Measurements from ENCODE around the gene HOXA11. TPM values are rescaled to one million over a fixed set of nuclear protein-coding genes. Genes with fewer than 3 reads are reported as not detected.

Gene HOXA11
- total and polyA plus RNA-seq, 10 donors = not detected

DNA sequence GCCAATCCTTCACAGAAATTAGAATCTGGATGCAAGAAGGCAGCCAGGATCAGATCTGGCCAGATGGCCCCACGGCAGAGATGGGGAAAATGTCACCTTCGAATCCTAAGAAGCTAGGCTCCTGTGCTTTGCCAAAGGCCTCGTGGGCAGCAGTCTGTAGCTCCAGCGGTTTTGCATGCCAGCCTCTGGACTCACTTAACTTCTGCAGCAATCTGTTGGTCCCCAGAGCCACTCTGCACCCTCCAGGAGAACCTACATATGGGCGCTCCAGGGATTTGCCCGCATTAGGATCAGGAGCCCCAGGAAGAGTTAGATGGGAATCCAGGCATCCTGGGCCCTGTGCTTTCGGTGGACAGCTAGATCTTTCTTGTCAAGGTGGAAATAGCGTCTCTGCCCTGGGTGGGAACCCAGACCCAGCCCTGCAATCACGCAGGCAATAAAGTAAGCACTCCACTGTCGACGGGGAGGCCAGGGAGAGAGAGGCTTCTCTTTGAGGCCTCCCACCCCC, 25.0 kb upstream of the HOXA11 start:
- H3K27ac ChIP-seq = no peak overlapping the region
- peaks cover 9 to 39% (median 30%) of the 10 kb centered on the region in 6 donors for H3K4me1 ChIP-seq
- H3K9me3 ChIP-seq = no peaks in the 10 kb centered on the region
- no peak for DNase-seq
- H3K36me3 ChIP-seq = no peaks in the 10 kb centered on the region
- 34 to 38% (median 37%) methylated on average over 10 to 11 of the region's 11 CpGs for WGBS, 5 donors
- intact Hi-C loops (cut with DNase I; ENCODE audit: low total_unique reads) = loop anchor here (5.0 kb wide), 1 partner anchor 367 kb away; no protein-coding TSS in a partner anchor
- TF ChIP-seq, protein P1, sequence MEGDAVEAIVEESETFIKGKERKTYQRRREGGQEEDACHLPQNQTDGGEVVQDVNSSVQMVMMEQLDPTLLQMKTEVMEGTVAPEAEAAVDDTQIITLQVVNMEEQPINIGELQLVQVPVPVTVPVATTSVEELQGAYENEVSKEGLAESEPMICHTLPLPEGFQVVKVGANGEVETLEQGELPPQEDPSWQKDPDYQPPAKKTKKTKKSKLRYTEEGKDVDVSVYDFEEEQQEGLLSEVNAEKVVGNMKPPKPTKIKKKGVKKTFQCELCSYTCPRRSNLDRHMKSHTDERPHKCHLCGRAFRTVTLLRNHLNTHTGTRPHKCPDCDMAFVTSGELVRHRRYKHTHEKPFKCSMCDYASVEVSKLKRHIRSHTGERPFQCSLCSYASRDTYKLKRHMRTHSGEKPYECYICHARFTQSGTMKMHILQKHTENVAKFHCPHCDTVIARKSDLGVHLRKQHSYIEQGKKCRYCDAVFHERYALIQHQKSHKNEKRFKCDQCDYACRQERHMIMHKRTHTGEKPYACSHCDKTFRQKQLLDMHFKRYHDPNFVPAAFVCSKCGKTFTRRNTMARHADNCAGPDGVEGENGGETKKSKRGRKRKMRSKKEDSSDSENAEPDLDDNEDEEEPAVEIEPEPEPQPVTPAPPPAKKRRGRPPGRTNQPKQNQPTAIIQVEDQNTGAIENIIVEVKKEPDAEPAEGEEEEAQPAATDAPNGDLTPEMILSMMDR (IDR thresholded peaks at IDR 0.05 in 8 of 11, conservative IDR thresholded peaks at IDR 0.05 in 3 of 11) = no peak
- no peak for TF ChIP-seq POLR2AphosphoS5 (IDR thresholded peaks at IDR 0.05)
- no peak for TF ChIP-seq POLR2A (IDR thresholded peaks at IDR 0.05)
- H3K27me3 ChIP-seq (replicated peaks in 1 of 7) = peaks cover 13 to 100% (median 94%) of the 10 kb centered on the region in 7 donors
- H3K4me3 ChIP-seq = peak overlapping the region in 3 of 8 donors; percentile 19 to 56 (median 29)

DNA sequence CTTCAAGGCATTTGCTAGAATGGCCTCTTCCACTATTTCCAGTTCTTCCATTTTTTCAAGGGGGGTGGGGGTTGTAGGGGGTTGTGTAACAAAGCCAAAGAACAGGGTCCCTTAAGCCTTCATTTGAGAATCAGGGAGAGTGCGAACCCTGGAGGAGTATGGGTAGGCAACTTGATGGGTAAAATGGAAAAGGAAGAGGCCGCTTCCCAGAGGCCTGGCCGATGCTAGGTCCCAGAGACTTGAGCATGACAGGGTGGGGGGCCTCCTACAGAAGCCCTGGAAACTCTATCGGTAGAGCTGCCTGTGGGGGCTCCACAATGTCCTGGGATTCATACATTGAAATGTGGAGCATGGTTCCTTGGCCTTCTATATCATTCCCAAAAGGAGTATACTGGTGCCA, 24.0 kb upstream of the HOXA11 start:
- Histone ChIP-seq H3K36me3 (no peaks in the 10 kb centered on the region), H3K27ac (no peak overlapping the region), H3K27me3 (replicated peaks in 1 of 7) (peaks cover 9 to 100% (median 96%) of the 10 kb centered on the region in 7 donors), H3K9me3 (no peaks in the 10 kb centered on the region), H3K4me1 (peaks cover 10 to 49% (median 34%) of the 10 kb centered on the region in 6 donors), H3K4me3 (no peak overlapping the region)
- no peak for DNase-seq
- WGBS, 5 donors = 70 to 84% (median 78%) methylated on average over 4 of the region's 4 CpGs
- intact Hi-C loops (cut with DNase I; ENCODE audit: low total_unique reads) = loop anchor here (5.0 kb wide), 1 partner anchor 368 kb away; no protein-coding TSS in a partner anchor
- TF ChIP-seq POLR2A (IDR thresholded peaks at IDR 0.05) (no peak), POLR2AphosphoS5 (IDR thresholded peaks at IDR 0.05) (no peak)
- TF ChIP-seq, protein P1 (IDR thresholded peaks at IDR 0.05 in 8 of 11, conservative IDR thresholded peaks at IDR 0.05 in 3 of 11) = peak in 1 of 11 experiments; percentile 8

DNA sequence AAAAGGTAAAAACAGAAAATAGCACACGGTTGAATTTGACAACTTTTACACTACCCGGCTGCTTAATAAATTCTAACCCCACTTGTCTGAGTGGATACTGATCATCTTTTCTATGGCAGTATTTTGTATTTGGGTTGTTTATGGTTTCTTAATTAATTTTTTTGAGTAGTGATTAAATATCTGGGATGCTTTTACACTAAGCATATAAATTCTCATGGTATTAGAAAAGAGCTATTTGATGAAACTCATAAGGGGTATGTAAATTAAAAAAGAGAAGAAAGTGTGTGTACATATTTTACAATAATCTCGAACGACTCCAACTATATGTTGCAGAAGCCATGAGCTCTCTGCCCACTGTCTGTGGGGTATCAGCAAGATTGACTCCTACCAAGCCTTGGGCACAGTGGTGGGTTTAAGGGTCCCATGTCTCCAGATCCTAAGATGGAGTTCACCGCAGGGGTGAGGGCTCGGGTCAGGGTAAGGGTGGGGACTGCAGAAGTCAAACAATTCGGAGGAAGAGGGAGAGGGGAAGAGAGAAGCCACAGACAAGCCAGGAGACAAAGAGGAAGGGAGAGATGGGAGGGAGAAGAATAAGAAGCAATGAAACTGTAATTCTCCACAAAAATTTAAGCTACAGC, 22.4 kb upstream of the HOXA11 start:
- intact Hi-C loops (cut with DNase I; ENCODE audit: low total_unique reads) = loop anchor here (5.0 kb wide), 1 partner anchor 370 kb away; no protein-coding TSS in a partner anchor
- no peak overlapping the region for H3K27ac ChIP-seq
- H3K4me1 ChIP-seq = peaks cover 10 to 41% (median 23%) of the 10 kb centered on the region in 6 donors
- DNase-seq = no peak
- H3K27me3 ChIP-seq (replicated peaks in 1 of 7) = peaks cover 9 to 100% (median 96%) of the 10 kb centered on the region in 7 donors
- TF ChIP-seq POLR2AphosphoS5 (IDR thresholded peaks at IDR 0.05) (no peak), POLR2A (IDR thresholded peaks at IDR 0.05) (no peak)
- TF ChIP-seq, protein P1 (IDR thresholded peaks at IDR 0.05 in 8 of 11, conservative IDR thresholded peaks at IDR 0.05 in 3 of 11) = no peak
- H3K36me3 ChIP-seq = no peaks in the 10 kb centered on the region
- WGBS, 5 donors = 16 to 32% (median 21%) methylated on average over 7 of the region's 7 CpGs
- no peak overlapping the region for H3K4me3 ChIP-seq
- H3K9me3 ChIP-seq = no peaks in the 10 kb centered on the region
